ENCODE data around the gene NKAP. TPM values are rescaled to one million over a fixed set of nuclear protein-coding genes. Genes with fewer than 3 reads are reported as not detected.

Gene NKAP
- 5.6 and 7.7 TPM in 2 replicates for total RNA-seq

DNA sequence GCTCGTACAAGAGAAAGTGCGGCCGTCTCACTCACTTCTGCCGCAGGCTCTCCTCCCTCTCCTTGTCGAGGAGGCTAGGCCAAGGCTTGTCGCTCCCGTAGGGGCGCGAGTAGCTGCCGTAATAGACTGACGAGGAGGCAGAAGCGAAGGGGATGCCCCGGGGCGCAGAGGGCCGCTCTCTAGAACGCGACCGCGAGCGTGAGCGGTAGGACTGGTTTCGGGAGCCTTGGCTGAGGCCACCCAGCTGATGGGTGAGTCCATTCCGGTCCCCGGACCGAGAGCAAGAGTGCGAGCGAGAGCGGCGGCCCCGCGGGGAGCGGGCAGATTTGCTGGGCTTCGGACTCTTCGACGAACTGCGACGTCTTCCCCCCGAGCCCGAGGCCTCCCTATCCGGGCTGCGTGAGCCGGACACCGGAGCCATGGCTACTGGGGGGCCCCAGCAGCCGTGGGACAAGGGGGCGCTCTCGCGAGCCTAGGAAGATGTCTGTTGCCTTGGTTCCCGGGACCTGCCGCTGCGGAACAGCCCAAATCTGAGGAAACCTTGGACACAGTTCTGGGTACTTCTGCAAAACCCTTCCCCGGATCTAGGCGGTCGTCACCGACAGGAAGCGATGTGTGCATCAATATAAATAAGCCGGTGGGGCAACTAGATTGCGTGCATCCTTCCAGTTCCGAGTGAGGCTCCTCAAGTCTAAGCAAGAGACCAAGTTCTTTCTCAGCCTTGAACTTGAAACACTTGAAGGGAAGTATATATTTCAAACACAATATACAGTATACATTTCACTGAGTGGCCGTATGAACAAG is at the start of gene NKAP:
NKAP (minus strand) TSS at position 567 of the 804 bp plus-strand sequence; CDS start at position 421, 146 bp downstream.

DNA sequence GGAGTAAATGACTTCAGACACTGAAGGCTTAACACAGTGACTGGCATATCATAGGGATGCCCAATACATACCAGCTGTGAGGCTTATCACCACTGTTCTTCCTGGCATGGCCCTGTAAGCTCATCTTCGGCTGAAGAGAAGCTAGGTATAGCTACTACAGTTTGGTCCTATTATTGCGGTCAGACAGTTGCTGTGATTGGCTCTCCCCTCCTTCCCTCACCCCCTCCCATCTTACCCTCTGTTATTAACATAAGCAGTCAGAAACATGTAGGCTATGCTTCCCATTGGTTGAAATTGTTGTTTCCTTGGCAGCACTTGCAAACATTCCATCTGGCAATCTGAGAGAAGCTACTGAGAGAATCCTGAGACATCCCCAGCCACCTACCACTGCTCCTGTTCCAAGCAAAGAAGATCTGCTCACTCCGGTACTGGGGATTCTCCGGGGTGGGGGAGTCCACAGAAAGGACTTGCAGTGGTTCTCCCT is 47.7 kb downstream of the NKAP start, which contains the start of gene AKAP14:
AKAP14 (plus strand) TSS at position 51 of the 484 bp plus-strand sequence. CDS start 7,331 bp downstream, outside the sequence.

GRCh38 chrX:119871599-119872395 is 71.8 kb downstream of the NKAP start, which contains the start of the genes NDUFA1 and RNF113A:
NDUFA1 (plus strand) TSS chrX:119871832; CDS start chrX:119871912, 80 bp downstream.
RNF113A (minus strand) TSS chrX:119871733; CDS start chrX:119871613, 120 bp downstream.

Other genes with a start within 250 kb of the NKAP start
- 0.20 TPM in 1 of 2 replicates, not detected in the other for gene SOWAHD, start 185.2 kb downstream of the NKAP start, total RNA-seq
- 6,868 and 7,989 TPM in 2 replicates for gene RPL39, start 152.1 kb downstream of the NKAP start, total RNA-seq
- gene UPF3B, start 90.8 kb downstream of the NKAP start, total RNA-seq: 1.00 and 3.4 TPM in 2 replicates
- gene RNF113A, start 72.0 kb downstream of the NKAP start, total RNA-seq: 19.8 and 24.1 TPM in 2 replicates
- gene NDUFA1, start 71.9 kb downstream of the NKAP start, total RNA-seq: 55.6 and 67.8 TPM in 2 replicates
- gene AKAP14, start 47.9 kb downstream of the NKAP start, total RNA-seq: not detected in 2 replicates
- not detected in 2 replicates for gene RHOXF2B, start 133.9 kb upstream of the NKAP start, total RNA-seq
- gene RHOXF1, start 172.2 kb upstream of the NKAP start, total RNA-seq: not detected in 2 replicates
- gene RHOXF2, start 214.9 kb upstream of the NKAP start, total RNA-seq: not detected in 2 replicates